H1 (cell line): ENCODE measurements around the gene GAN. TPM values are rescaled to one million over a fixed set of nuclear protein-coding genes. Genes with fewer than 3 reads are reported as not detected.

ENCODE experiments used
- CTCF ChIA-PET: fragments of 300-600 bp; sonication (Branson Sonifier 250); formaldehyde crosslinking; loops from one replicate; lab custom pipeline; 2021; ENCODE audit not compliant: partially characterized antibody; lab: Charles Lee
- POLR2A ChIA-PET: fragments of 300-600 bp; sonication (Branson Sonifier 250); formaldehyde crosslinking; loops from one replicate; lab custom pipeline; 2021; ENCODE audit warnings: inconsistent platforms; ENCODE audit not compliant: partially characterized antibody; lab: Charles Lee
- DNase-seq, 2 experiments: peaks; one replicate each; pipeline versions ENCODE4 v3.0.0 to v3.0.0-alpha.2; 2010 to 2022; ENCODE audit warnings: low spot score in 2 of 2, low read depth in 1 of 2, mixed read lengths in 1 of 2
- FAIRE-seq: peaks from 2 replicates; lab custom pipeline; 2011; peaks lifted over from hg19 to GRCh38; lab: Jason Lieb, UNC
- H2AFZ ChIP-seq: 2 replicates; pipeline ENCODE4 v1.8.1; 2012; ENCODE audit warnings: low read length, inconsistent platforms
- H2AK5ac ChIP-seq: 2 replicates; pipeline ENCODE4 v1.6.1; 2013; ENCODE audit warnings: low read depth, low read length
- H2BK120ac ChIP-seq: replicated peaks from 2 replicates; pipeline ENCODE3; 2013; ENCODE audit warnings: low read depth, low read length, inconsistent platforms
- H2BK12ac ChIP-seq: 2 replicates; pipeline ENCODE4 v1.6.1; 2013; ENCODE audit warnings: low read depth, low read length
- H2BK15ac ChIP-seq: 2 replicates; pipeline ENCODE4 v1.6.1; 2013; ENCODE audit warnings: low read length
- H2BK20ac ChIP-seq: 2 replicates; pipeline ENCODE4 v1.6.1; 2013; ENCODE audit warnings: low read length
- H2BK5ac ChIP-seq: 2 replicates; pipeline ENCODE4 v1.6.1; 2013; ENCODE audit warnings: low read depth, low read length
- H3K14ac ChIP-seq: 2 replicates; pipeline ENCODE4 v1.6.1; 2013; ENCODE audit warnings: inconsistent platforms; ENCODE audit not compliant: insufficient read length
- H3K18ac ChIP-seq: 2 replicates; pipeline ENCODE4 v1.6.1; 2013; ENCODE audit warnings: low read length; ENCODE audit errors: extremely low read depth
- H3K23ac ChIP-seq: 2 replicates; pipeline ENCODE4 v1.6.1; 2013; ENCODE audit warnings: inconsistent platforms; ENCODE audit not compliant: insufficient read length
- H3K23me2 ChIP-seq: 2 replicates; pipeline ENCODE4 v1.6.1; 2013; ENCODE audit warnings: low read depth, low read length
- H3K27ac ChIP-seq: 2 replicates; pipeline ENCODE4 v1.6.1; 2011; ENCODE audit warnings: low read depth, low read length, inconsistent platforms
- H3K27me3 ChIP-seq, 4 experiments: replicated peaks in 1 of 4; 1 replicate in 1 of 4; 2 replicates in 3 of 4; pipeline versions ENCODE4 v1.6.1 to v1.8.1; 2011 to 2013; ENCODE audit warnings: low read length in 3 of 4, mild to moderate bottlenecking in 3 of 4, inconsistent platforms in 2 of 4, mixed read lengths in 2 of 4, moderate library complexity in 1 of 4; ENCODE audit not compliant: control insufficient read depth in 3 of 4, insufficient read depth in 3 of 4; ENCODE audit errors: extremely low read depth in 1 of 4
- H3K36me3 ChIP-seq, 4 experiments: 2 replicates each; pipeline versions ENCODE4 v1.6.1 to v1.8.1; 2011 to 2013; ENCODE audit warnings: mild to moderate bottlenecking in 4 of 4, low read length in 3 of 4, moderate library complexity in 2 of 4, control low read depth in 1 of 4, inconsistent platforms in 1 of 4; ENCODE audit not compliant: insufficient read depth in 4 of 4, control insufficient read depth in 2 of 4
- H3K4ac ChIP-seq: replicated peaks from 2 replicates; pipeline ENCODE3; 2013; ENCODE audit warnings: low read length, low read depth, mixed read lengths, inconsistent platforms; ENCODE audit not compliant: insufficient read length
- H3K4me1 ChIP-seq, 4 experiments: replicated peaks in 1 of 4; 1 replicate in 1 of 4; 2 replicates in 3 of 4; pipeline versions ENCODE4 v1.6.1 to v1.8.1; 2011 to 2013; ENCODE audit warnings: low read length in 3 of 4, inconsistent platforms in 2 of 4, mixed read lengths in 1 of 4; ENCODE audit not compliant: insufficient read depth in 4 of 4, control insufficient read depth in 3 of 4
- H3K4me2 ChIP-seq, 2 experiments: 2 replicates each; pipeline versions ENCODE4 v1.6.1 to v1.8.1; 2011 to 2013; ENCODE audit warnings: low read depth in 2 of 2, low read length in 2 of 2, control low read depth in 1 of 2, inconsistent platforms in 1 of 2, mild to moderate bottlenecking in 1 of 2; ENCODE audit not compliant: insufficient read depth in 1 of 2
- H3K4me3 ChIP-seq, 4 experiments: fragments of 200-600, 300-600 bp in 1 of 4; sonication (generic), shearing (Covaris generic), sonication (Bioruptor Twin) in 1 of 4; 2 replicates each; pipeline versions ENCODE4 v1.5.1 to v1.8.1; 2011 to 2016; ENCODE audit warnings: low read length in 4 of 4, low read depth in 3 of 4, control low read depth in 2 of 4, inconsistent platforms in 2 of 4, mild to moderate bottlenecking in 2 of 4, mixed read lengths in 1 of 4, moderate library complexity in 1 of 4; ENCODE audit not compliant: insufficient read depth in 2 of 4; ENCODE audit errors: extremely low read depth in 1 of 4
- H3K56ac ChIP-seq: replicated peaks from 2 replicates; pipeline ENCODE3; 2013; ENCODE audit warnings: low read depth, mild to moderate bottlenecking, mixed read lengths, low read length, inconsistent platforms; ENCODE audit not compliant: insufficient read length
- H3K79me1 ChIP-seq: 2 replicates; pipeline ENCODE4 v1.6.1; 2013; ENCODE audit warnings: low read depth, low read length, control low read depth
- H3K79me2 ChIP-seq, 2 experiments: 2 replicates each; pipeline versions ENCODE4 v1.6.1 to v1.8.1; 2012 to 2013; ENCODE audit warnings: low read length in 2 of 2, mild to moderate bottlenecking in 2 of 2, inconsistent platforms in 1 of 2; ENCODE audit not compliant: insufficient read depth in 2 of 2, control insufficient read depth in 1 of 2
- H3K9ac ChIP-seq, 4 experiments: replicated peaks in 1 of 4; 1 replicate in 1 of 4; 2 replicates in 3 of 4; pipeline versions ENCODE4 v1.6.1 to v1.8.1; 2011 to 2013; ENCODE audit warnings: low read depth in 3 of 4, low read length in 3 of 4, control low read depth in 2 of 4, mild to moderate bottlenecking in 2 of 4, moderate library complexity in 2 of 4, inconsistent platforms in 1 of 4; ENCODE audit errors: extremely low read depth in 1 of 4
- H3K9me3 ChIP-seq, 2 experiments: 2 replicates each; pipeline versions ENCODE4 v1.6.1 to v1.8.1; 2012 to 2013; ENCODE audit warnings: mild to moderate bottlenecking in 2 of 2, moderate library complexity in 2 of 2, control low read depth in 1 of 2, inconsistent platforms in 1 of 2, low read depth in 1 of 2, low read length in 1 of 2, mixed read lengths in 1 of 2; ENCODE audit not compliant: insufficient read depth in 2 of 2
- H4K20me1 ChIP-seq, 2 experiments: replicated peaks in 1 of 2; 2 replicates each; pipeline versions ENCODE3 to v1.8.1; 2011 to 2013; ENCODE audit warnings: inconsistent platforms in 2 of 2, low read length in 2 of 2, mild to moderate bottlenecking in 1 of 2; ENCODE audit not compliant: insufficient read depth in 2 of 2, control insufficient read depth in 1 of 2
- H4K5ac ChIP-seq: 2 replicates; pipeline ENCODE4 v1.6.1; 2013; ENCODE audit warnings: low read length, low read depth, mixed read lengths, inconsistent platforms; ENCODE audit not compliant: insufficient read length
- H4K8ac ChIP-seq: 2 replicates; pipeline ENCODE4 v1.8.0; 2013; ENCODE audit warnings: mild to moderate bottlenecking, moderate library complexity, low read length, inconsistent platforms; ENCODE audit not compliant: insufficient read depth; ENCODE audit errors: extremely low read depth
- H4K91ac ChIP-seq: replicated peaks from 2 replicates; pipeline ENCODE3; 2013; ENCODE audit warnings: low read length, mixed read lengths, inconsistent platforms; ENCODE audit not compliant: insufficient read length
- ASH2L ChIP-seq: fragments of 200-600, 300-600 bp; sonication (generic); IDR thresholded peaks from one replicate; pipeline ENCODE4 v1.7.1; 2017; ENCODE audit warnings: low read length
- BACH1 ChIP-seq: IDR thresholded peaks from 2 replicates; pipeline ENCODE4 v1.6.1; 2012; ENCODE audit warnings: low read length, improper control_type of control experiment
- CBX5 ChIP-seq: fragments of 300-800, 300-1000 bp; sonication (generic); IDR thresholded peaks from 2 replicates; pipeline ENCODE4 v1.7.1; 2016; ENCODE audit warnings: antibody characterized with exemption, low read length, low read depth
- CBX8 ChIP-seq: fragments of 300-800, 300-1000 bp; sonication (generic); IDR thresholded peaks from 2 replicates; pipeline ENCODE4 v1.7.1; 2016; ENCODE audit warnings: low read depth, low read length, borderline replicate concordance
- CEBPB ChIP-seq: IDR thresholded peaks from 2 replicates; pipeline ENCODE4 v1.6.1; 2012; ENCODE audit warnings: low read depth, low read length
- EP300 ChIP-seq, 2 experiments: IDR thresholded peaks; 1 replicate in 1 of 2; 2 replicates in 1 of 2; pipeline ENCODE4 v1.6.1; 2011 to 2012; ENCODE audit warnings: low read depth in 2 of 2, low read length in 2 of 2, mild to moderate bottlenecking in 2 of 2, borderline replicate concordance in 1 of 2, inconsistent platforms in 1 of 2, moderate library complexity in 1 of 2
- KDM4A ChIP-seq: IDR thresholded peaks from one replicate; pipeline ENCODE4 v1.7.1; 2012; ENCODE audit warnings: low read depth, mild to moderate bottlenecking, moderate library complexity, low read length, inconsistent platforms; ENCODE audit not compliant: severe bottlenecking
- NANOG ChIP-seq: IDR thresholded peaks from 2 replicates; pipeline ENCODE4 v1.6.1; 2011; ENCODE audit warnings: low read length, low read depth, mild to moderate bottlenecking, inconsistent platforms; ENCODE audit not compliant: insufficient read depth, poor library complexity, severe bottlenecking
- RBBP5 ChIP-seq: IDR thresholded peaks from 2 replicates; pipeline ENCODE4 v1.7.1; 2012; ENCODE audit warnings: low read depth, mild to moderate bottlenecking, inconsistent platforms, low read length, moderate library complexity, borderline replicate concordance
- RXRA ChIP-seq: IDR thresholded peaks from 2 replicates; pipeline ENCODE4 v1.6.1; 2011; ENCODE audit warnings: low read depth, mild to moderate bottlenecking, low read length, moderate library complexity; ENCODE audit not compliant: insufficient read depth
- SP2 ChIP-seq: IDR thresholded peaks from 2 replicates; pipeline ENCODE4 v1.6.1; 2012; ENCODE audit warnings: mild to moderate bottlenecking, low read length, inconsistent platforms
- SUZ12 ChIP-seq: fragments of 200-600 bp; sonication (generic); IDR thresholded peaks from 2 replicates; pipeline ENCODE4 v1.6.1; 2012; ENCODE audit warnings: mild to moderate bottlenecking, inconsistent platforms, low read length, moderate library complexity, mixed read lengths
- YY1 ChIP-seq: IDR thresholded peaks from 2 replicates; pipeline ENCODE4 v1.6.1; 2011; ENCODE audit warnings: low read depth, mild to moderate bottlenecking, low read length
- WGBS, 2 experiments: shearing (Covaris generic) in 1 of 2; methylation state at CpG; one replicate each; pipeline versions ENCODE4 v1.1.6 to v1.1.7; 2013 to 2015; ENCODE audit warnings: low lambda C conversion rate in 2 of 2, mixed read lengths in 2 of 2, inconsistent platforms in 1 of 2, low coverage in 1 of 2, missing lambda C conversion rate in 1 of 2; ENCODE audit not compliant: insufficient replicate concordance in 2 of 2, insufficient coverage in 1 of 2, insufficient read length in 1 of 2; ENCODE audit errors: extremely low coverage in 1 of 2, missing lambda C conversion rate in 1 of 2; 5-methylcytosine and 5-hydroxymethylcytosine counted together
- polyA plus RNA-seq, 7 experiments: library from polyadenylated mRNA; depleted of rRNA in 3 of 7; stranded (reverse) in 5 of 7; unstranded in 2 of 7; fragments of >200 nt in 5 of 7; fragments of 200-250 nt in 2 of 7; gene quantifications; 1 replicate in 5 of 7; 2 replicates in 1 of 7; 4 replicates in 1 of 7; pipeline versions ENCODE4 v1.2.1 to v1.2.3, GENCODE V29; 2011 to 2013; ENCODE audit warnings: missing spikeins in 2 of 7, mixed read lengths in 2 of 7
- total RNA-seq: library from RNA; stranded (reverse); fragmentation: NEBNext Ultra II Directional; extraction: Animal tissue kit (Norgen Biotek cat#: 25700); gene quantifications from 2 replicates; pipeline ENCODE4 v1.2.1, GENCODE V29; 2021
- TF ChIP-seq, protein P1 (sequence below): IDR thresholded peaks from 2 replicates; pipeline ENCODE4 v1.6.1; 2011; ENCODE audit warnings: low read length, improper control_type of control experiment

The GAN gene
- total and polyA plus RNA-seq, 2 of the 8 experiments (the other 6 are each of a cell fraction or from before 2014, with no cell fraction given), result 4.5 to 23.9 TPM

GRCh38 chr16:81266680-81267095 lies 48.1 kb upstream of the GAN start:
- no peaks in the 10 kb centered on the region for H3K79me2 ChIP-seq
- ChIA-PET CTCF (interaction anchor here (0.6 to 1.3 kb wide), 2 partner anchors 16 to 69 kb away, joined by 3 read pairs; no protein-coding TSS in a partner anchor), POLR2A (no interaction called here)
- no peak overlapping the region for H2BK12ac ChIP-seq
- H4K8ac ChIP-seq, result no peak overlapping the region
- H2BK20ac ChIP-seq, result no peak overlapping the region
- H3K4ac ChIP-seq, result no peak overlapping the region
- no peak overlapping the region for H3K14ac ChIP-seq
- no peak overlapping the region for H3K56ac ChIP-seq
- H3K23ac ChIP-seq, result no peak overlapping the region
- FAIRE-seq (no peak), DNase-seq (no peak)
- peaks cover 0 to 8% of the 10 kb centered on the region in 2 experiments for H4K20me1 ChIP-seq
- H3K27me3 ChIP-seq, result no peaks in the 10 kb centered on the region
- no peak overlapping the region for H3K9ac ChIP-seq
- H2AFZ ChIP-seq, result no peak overlapping the region
- no peak overlapping the region for H4K91ac ChIP-seq
- H3K36me3 ChIP-seq, result no peaks in the 10 kb centered on the region
- H3K79me1 ChIP-seq, result no peaks in the 10 kb centered on the region
- H2BK120ac ChIP-seq, result no peak overlapping the region
- no peaks in the 10 kb centered on the region for H3K4me1 ChIP-seq
- 85% methylated on average over 7 of the region's 7 CpGs; no CpG with 5 or more reads in 1 of the 2 experiments for WGBS, 2 experiments
- no peak overlapping the region for H2BK5ac ChIP-seq
- H2BK15ac ChIP-seq, result no peak overlapping the region
- H3K27ac ChIP-seq, result no peak overlapping the region
- H3K23me2 ChIP-seq, result peaks cover 9% of the 10 kb centered on the region; the same call in 1 of the 2 replicates
- no peak overlapping the region for H2AK5ac ChIP-seq
- no peak overlapping the region for H4K5ac ChIP-seq
- H3K18ac ChIP-seq, result no peak overlapping the region
- no peaks in the 10 kb centered on the region; a peak in 1 of 4 replicates for H3K9me3 ChIP-seq
- H3K4me3 ChIP-seq, result no peak overlapping the region
- H3K4me2 ChIP-seq, result no peak overlapping the region
- TF ChIP-seq EP300 (IDR thresholded peaks at IDR 0.05; ENCODE audit: borderline replicate concordance in 1 of 2, low read depth in 2 of 2, low read length in 2 of 2) (no peak), NANOG (no peak), ASH2L (no peak), KDM4A (no peak), RXRA (no peak), YY1 (no peak), CBX5 (no peak), BACH1 (no peak), CBX8 (no peak), RBBP5 (no peak), SUZ12 (no peak), SP2 (no peak), CEBPB (no peak)
- TF ChIP-seq, protein P1, sequence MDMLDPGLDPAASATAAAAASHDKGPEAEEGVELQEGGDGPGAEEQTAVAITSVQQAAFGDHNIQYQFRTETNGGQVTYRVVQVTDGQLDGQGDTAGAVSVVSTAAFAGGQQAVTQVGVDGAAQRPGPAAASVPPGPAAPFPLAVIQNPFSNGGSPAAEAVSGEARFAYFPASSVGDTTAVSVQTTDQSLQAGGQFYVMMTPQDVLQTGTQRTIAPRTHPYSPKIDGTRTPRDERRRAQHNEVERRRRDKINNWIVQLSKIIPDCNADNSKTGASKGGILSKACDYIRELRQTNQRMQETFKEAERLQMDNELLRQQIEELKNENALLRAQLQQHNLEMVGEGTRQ, result no peak
